ENCODE data around the gene GFRA1.

GFRA1 gene

GRCh38 chr10:116141246-116141645, 131.8 kb downstream of the GFRA1 start:
- Histone ChIP-seq H3K4me3 (ENCODE audit: low read depth in 1 of 2, low read length in 2 of 2) (no peak overlapping the region), H4K20me1 (ENCODE audit: insufficient read depth, low read length) (no peaks in the 10 kb centered on the region), H3K4me2 (ENCODE audit: insufficient read depth, low read length) (no peak overlapping the region), H3K79me2 (ENCODE audit: insufficient read depth, low read length) (no peaks in the 10 kb centered on the region), H3K9me3 (ENCODE audit: insufficient read depth, low read length, severe bottlenecking) (no peaks in the 10 kb centered on the region), H3K9ac (ENCODE audit: low read depth, low read length) (no peak overlapping the region), H3K36me3 (ENCODE audit: insufficient read depth, low read length) (no peaks in the 10 kb centered on the region), H3K27ac (ENCODE audit: low read length) (no peak overlapping the region), H3K27me3 (ENCODE audit: insufficient read depth, low read length, poor library complexity) (no peaks in the 10 kb centered on the region), H3K4me1 (ENCODE audit: insufficient read depth, low read length) (no peaks in the 10 kb centered on the region), H2AFZ (ENCODE audit: low read depth, low read length) (no peak overlapping the region)
- no peak for TF ChIP-seq EZH2 (IDR thresholded peaks at IDR 0.05; ENCODE audit: borderline replicate concordance, low read depth, low read length, severe bottlenecking)
- TF ChIP-seq CTCF (IDR thresholded peaks at IDR 0.05; ENCODE audit: borderline replicate concordance, extremely low read depth, low read length, poor library complexity, severe bottlenecking) = no peak
- ATAC-seq (ENCODE audit: insufficient read depth, low read depth) (no peak), DNase-seq (no peak)

- TF ChIP-seq CTCF (IDR thresholded peaks at IDR 0.05; ENCODE audit: borderline replicate concordance, extremely low read depth, low read length, poor library complexity, severe bottlenecking) = no peak
- no peak for TF ChIP-seq EZH2 (IDR thresholded peaks at IDR 0.05; ENCODE audit: borderline replicate concordance, low read depth, low read length, severe bottlenecking)
- no peak for ATAC-seq (ENCODE audit: insufficient read depth, low read depth)
- Histone ChIP-seq H3K27ac (ENCODE audit: low read length) (no peak overlapping the region), H3K79me2 (ENCODE audit: insufficient read depth, low read length) (no peaks in the 10 kb centered on the region), H3K4me3 (ENCODE audit: low read depth in 1 of 2, low read length in 2 of 2) (no peak overlapping the region), H4K20me1 (ENCODE audit: insufficient read depth, low read length) (no peaks in the 10 kb centered on the region), H2AFZ (ENCODE audit: low read depth, low read length) (no peak overlapping the region), H3K27me3 (ENCODE audit: insufficient read depth, low read length, poor library complexity) (no peaks in the 10 kb centered on the region), H3K9me3 (ENCODE audit: insufficient read depth, low read length, severe bottlenecking) (no peaks in the 10 kb centered on the region), H3K9ac (ENCODE audit: low read depth, low read length) (no peak overlapping the region), H3K36me3 (ENCODE audit: insufficient read depth, low read length) (no peaks in the 10 kb centered on the region), H3K4me1 (ENCODE audit: insufficient read depth, low read length) (no peaks in the 10 kb centered on the region), H3K4me2 (ENCODE audit: insufficient read depth, low read length) (no peak overlapping the region)
- DNase-seq = no peak
Observed at GRCh38 chr10:116139886-116140285, 133.1 kb downstream of the GFRA1 start.

GRCh38 chr10:116138897-116139296, 134.1 kb downstream of the GFRA1 start:
- Histone ChIP-seq H3K9me3 (ENCODE audit: insufficient read depth, low read length, severe bottlenecking) (no peaks in the 10 kb centered on the region), H3K27ac (ENCODE audit: low read length) (no peak overlapping the region), H3K9ac (ENCODE audit: low read depth, low read length) (no peak overlapping the region), H4K20me1 (ENCODE audit: insufficient read depth, low read length) (no peaks in the 10 kb centered on the region), H3K4me2 (ENCODE audit: insufficient read depth, low read length) (no peak overlapping the region), H3K4me3 (ENCODE audit: low read depth in 1 of 2, low read length in 2 of 2) (no peak overlapping the region), H3K79me2 (ENCODE audit: insufficient read depth, low read length) (no peaks in the 10 kb centered on the region), H3K27me3 (ENCODE audit: insufficient read depth, low read length, poor library complexity) (no peaks in the 10 kb centered on the region), H2AFZ (ENCODE audit: low read depth, low read length) (no peak overlapping the region), H3K4me1 (ENCODE audit: insufficient read depth, low read length) (no peaks in the 10 kb centered on the region), H3K36me3 (ENCODE audit: insufficient read depth, low read length) (no peaks in the 10 kb centered on the region)
- ATAC-seq (ENCODE audit: insufficient read depth, low read depth) (no peak), DNase-seq (no peak)
- TF ChIP-seq CTCF (IDR thresholded peaks at IDR 0.05; ENCODE audit: borderline replicate concordance, extremely low read depth, low read length, poor library complexity, severe bottlenecking) = no peak
- no peak for TF ChIP-seq EZH2 (IDR thresholded peaks at IDR 0.05; ENCODE audit: borderline replicate concordance, low read depth, low read length, severe bottlenecking)

GRCh38 chr10:116136261-116136660, 136.7 kb downstream of the GFRA1 start:
- no peak for TF ChIP-seq EZH2 (IDR thresholded peaks at IDR 0.05; ENCODE audit: borderline replicate concordance, low read depth, low read length, severe bottlenecking)
- TF ChIP-seq CTCF (IDR thresholded peaks at IDR 0.05; ENCODE audit: borderline replicate concordance, extremely low read depth, low read length, poor library complexity, severe bottlenecking) = no peak
- no peaks in the 10 kb centered on the region for H3K9me3 ChIP-seq (ENCODE audit: insufficient read depth, low read length, severe bottlenecking)

More at GRCh38 chr10:116136261-116136660, 136.7 kb downstream of the GFRA1 start:
- Histone ChIP-seq H3K4me2 (ENCODE audit: insufficient read depth, low read length) (no peak overlapping the region), H2AFZ (ENCODE audit: low read depth, low read length) (no peak overlapping the region), H3K9ac (ENCODE audit: low read depth, low read length) (no peak overlapping the region), H3K27ac (ENCODE audit: low read length) (no peak overlapping the region), H3K79me2 (ENCODE audit: insufficient read depth, low read length) (no peaks in the 10 kb centered on the region), H3K4me3 (ENCODE audit: low read depth in 1 of 2, low read length in 2 of 2) (no peak overlapping the region), H3K36me3 (ENCODE audit: insufficient read depth, low read length) (no peaks in the 10 kb centered on the region), H3K4me1 (ENCODE audit: insufficient read depth, low read length) (no peaks in the 10 kb centered on the region), H4K20me1 (ENCODE audit: insufficient read depth, low read length) (no peaks in the 10 kb centered on the region), H3K27me3 (ENCODE audit: insufficient read depth, low read length, poor library complexity) (no peaks in the 10 kb centered on the region)
- ATAC-seq (ENCODE audit: insufficient read depth, low read depth) (no peak), DNase-seq (no peak)
